Measurements from ENCODE around the gene CTDSPL.

DNA sequence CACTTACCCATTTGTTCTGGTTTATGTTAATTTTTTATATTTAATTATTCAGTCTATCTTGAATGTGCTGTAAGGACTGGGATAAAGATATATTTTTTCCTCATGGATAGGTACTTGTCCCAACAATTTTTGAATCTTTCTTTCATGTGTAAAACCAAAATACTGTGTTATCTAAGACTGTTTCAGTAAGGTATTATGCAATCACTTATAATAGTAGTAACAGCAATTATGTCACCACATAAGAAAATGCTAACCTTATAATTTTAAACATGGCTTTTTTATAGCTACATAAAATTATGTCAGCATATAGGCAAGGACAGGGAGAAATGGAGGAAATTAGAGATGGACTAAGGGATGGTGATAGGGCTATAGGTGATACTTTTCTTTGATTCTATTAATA, 2.9 kb upstream of the CTDSPL start:
- TF ChIP-seq, protein P1, sequence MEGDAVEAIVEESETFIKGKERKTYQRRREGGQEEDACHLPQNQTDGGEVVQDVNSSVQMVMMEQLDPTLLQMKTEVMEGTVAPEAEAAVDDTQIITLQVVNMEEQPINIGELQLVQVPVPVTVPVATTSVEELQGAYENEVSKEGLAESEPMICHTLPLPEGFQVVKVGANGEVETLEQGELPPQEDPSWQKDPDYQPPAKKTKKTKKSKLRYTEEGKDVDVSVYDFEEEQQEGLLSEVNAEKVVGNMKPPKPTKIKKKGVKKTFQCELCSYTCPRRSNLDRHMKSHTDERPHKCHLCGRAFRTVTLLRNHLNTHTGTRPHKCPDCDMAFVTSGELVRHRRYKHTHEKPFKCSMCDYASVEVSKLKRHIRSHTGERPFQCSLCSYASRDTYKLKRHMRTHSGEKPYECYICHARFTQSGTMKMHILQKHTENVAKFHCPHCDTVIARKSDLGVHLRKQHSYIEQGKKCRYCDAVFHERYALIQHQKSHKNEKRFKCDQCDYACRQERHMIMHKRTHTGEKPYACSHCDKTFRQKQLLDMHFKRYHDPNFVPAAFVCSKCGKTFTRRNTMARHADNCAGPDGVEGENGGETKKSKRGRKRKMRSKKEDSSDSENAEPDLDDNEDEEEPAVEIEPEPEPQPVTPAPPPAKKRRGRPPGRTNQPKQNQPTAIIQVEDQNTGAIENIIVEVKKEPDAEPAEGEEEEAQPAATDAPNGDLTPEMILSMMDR (IDR thresholded peaks at IDR 0.05): no peak
- TF ChIP-seq EP300 (IDR thresholded peaks at IDR 0.05): no peak
